H9 (cell line): Measurements from ENCODE around the gene MYO10. TPM values are rescaled to one million over a fixed set of nuclear protein-coding genes. Genes with fewer than 3 reads are reported as not detected.

ENCODE experiments used
- DNase-seq: peaks from one replicate; pipeline ENCODE4 v3.0.0-alpha.2; 2017
- H2AFZ ChIP-seq: one replicate; pipeline ENCODE4 v1.6.1; 2013; ENCODE audit warnings: mild to moderate bottlenecking, low read length, control low read depth, moderate library complexity
- H2AK5ac ChIP-seq: 2 replicates; pipeline ENCODE4 v1.6.1; 2013; ENCODE audit warnings: low read length, control low read depth, mixed read lengths; ENCODE audit not compliant: insufficient read length
- H2BK120ac ChIP-seq: one replicate; pipeline ENCODE4 v1.6.1; 2013; ENCODE audit warnings: low read depth, mild to moderate bottlenecking, low read length, control low read depth, inconsistent platforms; ENCODE audit not compliant: poor library complexity, severe bottlenecking
- H2BK12ac ChIP-seq: 2 replicates; pipeline ENCODE4 v1.6.1; 2013; ENCODE audit warnings: low read length, control low read depth, mixed read lengths, low read depth; ENCODE audit not compliant: insufficient read length
- H2BK15ac ChIP-seq: 2 replicates; pipeline ENCODE4 v1.6.1; 2013; ENCODE audit warnings: low read depth, low read length, control low read depth
- H2BK20ac ChIP-seq: one replicate; pipeline ENCODE4 v1.6.1; 2013; ENCODE audit warnings: low read depth, mild to moderate bottlenecking, low read length, control low read depth, inconsistent platforms; ENCODE audit not compliant: poor library complexity, severe bottlenecking
- H2BK5ac ChIP-seq: 2 replicates; pipeline ENCODE4 v1.6.1; 2013; ENCODE audit warnings: low read length, control low read depth, mixed read lengths; ENCODE audit not compliant: insufficient read length
- H3K14ac ChIP-seq: 2 replicates; pipeline ENCODE4 v1.6.1; 2013; ENCODE audit warnings: low read length, control low read depth; ENCODE audit not compliant: insufficient read depth
- H3K18ac ChIP-seq: 2 replicates; pipeline ENCODE4 v1.6.1; 2013; ENCODE audit warnings: low read depth, mild to moderate bottlenecking, mixed read lengths, low read length, control low read depth; ENCODE audit not compliant: insufficient read length
- H3K23ac ChIP-seq: 2 replicates; pipeline ENCODE4 v1.6.1; 2013; ENCODE audit warnings: low read length, control low read depth, mixed read lengths, low read depth; ENCODE audit not compliant: insufficient read length
- H3K23me2 ChIP-seq: 2 replicates; pipeline ENCODE4 v1.6.1; 2013; ENCODE audit warnings: low read depth, mild to moderate bottlenecking, mixed read lengths, low read length, control low read depth; ENCODE audit not compliant: insufficient read length, poor library complexity, severe bottlenecking
- H3K27ac ChIP-seq: 2 replicates; pipeline ENCODE4 v1.5.1; 2013; ENCODE audit warnings: low read length, control low read depth, mixed read lengths, low read depth; ENCODE audit not compliant: insufficient read length
- H3K27me3 ChIP-seq: 2 replicates; pipeline ENCODE4 v1.6.1; 2013; ENCODE audit warnings: low read length, control low read depth, inconsistent platforms; ENCODE audit not compliant: insufficient read depth
- H3K4ac ChIP-seq: 2 replicates; pipeline ENCODE4 v1.6.1; 2013; ENCODE audit warnings: low read depth, mild to moderate bottlenecking, control low read depth, inconsistent platforms, low read length, moderate library complexity
- H3K4me1 ChIP-seq: 2 replicates; pipeline ENCODE4 v1.6.1; 2013; ENCODE audit warnings: low read length, control low read depth, inconsistent platforms; ENCODE audit not compliant: insufficient read depth
- H3K4me2 ChIP-seq: 2 replicates; pipeline ENCODE4 v1.6.1; 2013; ENCODE audit warnings: low read length, control low read depth, mixed read lengths; ENCODE audit not compliant: insufficient read length, insufficient read depth
- H3K56ac ChIP-seq: 2 replicates; pipeline ENCODE4 v1.6.1; 2013; ENCODE audit warnings: low read depth, mild to moderate bottlenecking, mixed read lengths, low read length, control low read depth; ENCODE audit not compliant: insufficient read length
- H3K79me1 ChIP-seq: 2 replicates; pipeline ENCODE4 v1.6.1; 2013; ENCODE audit warnings: low read depth, mild to moderate bottlenecking, moderate library complexity, low read length, control low read depth, inconsistent platforms; ENCODE audit not compliant: insufficient read depth, poor library complexity, severe bottlenecking
- H3K79me2 ChIP-seq: 2 replicates; pipeline ENCODE4 v1.6.1; 2013; ENCODE audit warnings: low read length, control low read depth, inconsistent platforms; ENCODE audit not compliant: insufficient read depth
- H3K9ac ChIP-seq: 2 replicates; pipeline ENCODE4 v1.6.1; 2013; ENCODE audit warnings: low read length, control low read depth, mixed read lengths; ENCODE audit not compliant: insufficient read length; ENCODE audit errors: extremely low read depth
- H3K9me3 ChIP-seq: one replicate; pipeline ENCODE4 v1.6.1; 2013; ENCODE audit warnings: low read depth, low read length, inconsistent platforms; ENCODE audit not compliant: control insufficient read depth
- H3T11ph ChIP-seq: one replicate; pipeline ENCODE4 v1.6.1; 2013; ENCODE audit warnings: mild to moderate bottlenecking, low read length, control low read depth, inconsistent platforms
- H4K20me1 ChIP-seq: one replicate; pipeline ENCODE4 v1.6.1; 2013; ENCODE audit not compliant: control insufficient read depth, insufficient read length, insufficient read depth
- H4K5ac ChIP-seq: 2 replicates; pipeline ENCODE4 v1.6.1; 2013; ENCODE audit warnings: low read depth, mild to moderate bottlenecking, mixed read lengths, low read length, control low read depth; ENCODE audit not compliant: insufficient read length
- H4K8ac ChIP-seq: replicated peaks from 2 replicates; pipeline ENCODE4 v1.6.1; 2013; ENCODE audit warnings: low read length, control low read depth, mixed read lengths, low read depth; ENCODE audit not compliant: insufficient read length
- H4K91ac ChIP-seq: 2 replicates; pipeline ENCODE4 v1.6.1; 2013; ENCODE audit warnings: low read depth, mild to moderate bottlenecking, moderate library complexity, mixed read lengths, low read length, control low read depth; ENCODE audit not compliant: insufficient read length
- H3K27ac Mint-ChIP-seq, 3 experiments: 2 replicates in 2 of 3; 3 replicates in 1 of 3; pipeline ENCODE4 v1.8.0; 2020 to 2021; ENCODE audit warnings: mixed read lengths in 3 of 3, mild to moderate bottlenecking in 1 of 3, moderate library complexity in 1 of 3
- H3K27me3 Mint-ChIP-seq: 2 replicates; pipeline ENCODE4 v1.8.0; 2021; ENCODE audit warnings: low read depth, mild to moderate bottlenecking, moderate library complexity, mixed read lengths
- H3K36me3 Mint-ChIP-seq, 3 experiments: 2 replicates in 2 of 3; 3 replicates in 1 of 3; pipeline ENCODE4 v1.8.0; 2020 to 2021; ENCODE audit warnings: low read depth in 3 of 3, mixed read lengths in 3 of 3; ENCODE audit not compliant: insufficient read depth in 1 of 3
- H3K4me1 Mint-ChIP-seq, 2 experiments: 2 replicates each; pipeline ENCODE4 v1.8.0; 2020; ENCODE audit warnings: mixed read lengths in 2 of 2
- H3K4me3 Mint-ChIP-seq, 2 experiments: 2 replicates in 1 of 2; 3 replicates in 1 of 2; pipeline ENCODE4 v1.8.0; 2020 to 2021; ENCODE audit warnings: mild to moderate bottlenecking in 2 of 2, mixed read lengths in 2 of 2, moderate library complexity in 1 of 2
- H3K9me3 Mint-ChIP-seq, 2 experiments: 2 replicates in 1 of 2; 3 replicates in 1 of 2; pipeline ENCODE4 v1.8.0; 2020; ENCODE audit warnings: mild to moderate bottlenecking in 2 of 2, mixed read lengths in 2 of 2, moderate library complexity in 1 of 2
- WGBS: extraction: QIAGEN DNeasy Blood & Tissue Kit; methylation state at CpG from one replicate; pipeline ENCODE4 v1.1.7; 2013; ENCODE audit warnings: missing lambda C conversion rate, low lambda C conversion rate, mixed read lengths; ENCODE audit not compliant: insufficient read length; ENCODE audit errors: extremely low coverage; 5-methylcytosine and 5-hydroxymethylcytosine counted together
- total RNA-seq: library from RNA; stranded (reverse); gene quantifications from 2 replicates; pipeline ENCODE4 v1.2.1, GENCODE V29; 2021
- TF ChIP-seq, protein P1 (sequence below): fragments of 200-600 bp; sonication (generic); conservative IDR thresholded peaks from 3 replicates; pipeline ENCODE4 v1.8.0; 2021; ENCODE audit warnings: antibody characterized with exemption, mild to moderate bottlenecking

The MYO10 gene
- total RNA-seq, 1 experiment from 2014 or later, result 127 TPM

DNA sequence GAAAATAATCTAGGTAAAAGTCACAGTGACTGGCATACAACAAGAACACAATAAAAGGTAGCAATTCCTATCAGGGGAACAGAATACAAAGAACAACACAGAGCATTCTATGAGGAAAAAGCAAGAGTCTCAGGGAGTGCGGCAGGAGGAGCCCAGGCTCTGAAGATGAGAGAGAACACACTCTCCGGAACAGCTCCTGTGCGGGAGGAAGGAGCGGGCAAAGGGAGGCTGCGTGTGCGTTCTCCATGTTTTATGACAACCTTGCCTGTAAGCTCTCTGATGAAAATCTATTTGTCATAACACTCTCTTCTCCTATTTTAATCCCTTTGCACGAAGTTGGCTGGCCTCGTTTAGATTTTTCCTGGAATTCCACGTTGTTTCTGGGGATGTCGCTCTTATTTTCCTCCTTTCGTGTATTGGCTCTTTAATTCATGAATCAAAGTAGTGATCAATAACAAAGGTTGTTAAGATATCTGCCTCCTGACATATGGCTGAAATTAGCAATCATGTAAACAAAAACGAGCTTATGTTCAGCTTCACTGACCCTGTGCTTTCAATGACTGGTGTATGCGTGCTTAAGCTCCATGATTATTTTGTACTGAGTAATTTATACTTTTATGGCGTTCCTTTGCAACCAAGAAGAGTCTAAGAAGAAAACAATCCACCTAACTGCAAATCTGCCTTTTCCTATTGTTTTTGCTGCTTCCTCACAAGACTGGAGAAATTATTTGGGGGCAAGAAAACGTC, 109.5 kb downstream of the MYO10 start:
- Histone ChIP-seq H2AK5ac (no peak overlapping the region), H4K8ac (no peak overlapping the region), H3K4me2 (no peak overlapping the region), H3K79me1 (no peaks in the 10 kb centered on the region), H2BK12ac (no peak overlapping the region), H3K9ac (no peak overlapping the region), H3K18ac (no peak overlapping the region), H3K27ac (no peak overlapping the region), H3K4me1 (no peaks in the 10 kb centered on the region), H3K14ac (no peak overlapping the region), H3K56ac (no peak overlapping the region), H2BK120ac (no peak overlapping the region), H2AFZ (no peak overlapping the region), H4K20me1 (no peaks in the 10 kb centered on the region), H2BK5ac (no peak overlapping the region), H3K4ac (no peak overlapping the region), H3K23me2 (no peaks in the 10 kb centered on the region), H2BK20ac (no peak overlapping the region), H3K23ac (no peak overlapping the region), H3K27me3 (no peaks in the 10 kb centered on the region), H3K9me3 (no peaks in the 10 kb centered on the region), H4K91ac (no peak overlapping the region), H2BK15ac (no peak overlapping the region), H3T11ph (no peak overlapping the region), H3K79me2 (peaks cover 1% of the 10 kb centered on the region; the same call in 1 of the 2 replicates), H4K5ac (no peak overlapping the region)
- peaks cover 0 to 6% of the 10 kb centered on the region in 2 experiments; a peak in 2 of 4 replicates for H3K4me1 Mint-ChIP-seq
- no peak for DNase-seq
- H3K27ac Mint-ChIP-seq, result no peak overlapping the region
- TF ChIP-seq, protein P1, sequence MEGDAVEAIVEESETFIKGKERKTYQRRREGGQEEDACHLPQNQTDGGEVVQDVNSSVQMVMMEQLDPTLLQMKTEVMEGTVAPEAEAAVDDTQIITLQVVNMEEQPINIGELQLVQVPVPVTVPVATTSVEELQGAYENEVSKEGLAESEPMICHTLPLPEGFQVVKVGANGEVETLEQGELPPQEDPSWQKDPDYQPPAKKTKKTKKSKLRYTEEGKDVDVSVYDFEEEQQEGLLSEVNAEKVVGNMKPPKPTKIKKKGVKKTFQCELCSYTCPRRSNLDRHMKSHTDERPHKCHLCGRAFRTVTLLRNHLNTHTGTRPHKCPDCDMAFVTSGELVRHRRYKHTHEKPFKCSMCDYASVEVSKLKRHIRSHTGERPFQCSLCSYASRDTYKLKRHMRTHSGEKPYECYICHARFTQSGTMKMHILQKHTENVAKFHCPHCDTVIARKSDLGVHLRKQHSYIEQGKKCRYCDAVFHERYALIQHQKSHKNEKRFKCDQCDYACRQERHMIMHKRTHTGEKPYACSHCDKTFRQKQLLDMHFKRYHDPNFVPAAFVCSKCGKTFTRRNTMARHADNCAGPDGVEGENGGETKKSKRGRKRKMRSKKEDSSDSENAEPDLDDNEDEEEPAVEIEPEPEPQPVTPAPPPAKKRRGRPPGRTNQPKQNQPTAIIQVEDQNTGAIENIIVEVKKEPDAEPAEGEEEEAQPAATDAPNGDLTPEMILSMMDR, result no peak
- WGBS, result no CpG with 5 or more reads among the region's 15 CpGs
- no peak overlapping the region for H3K4me3 Mint-ChIP-seq
- peaks cover 0 to 3% of the 10 kb centered on the region in 2 experiments; a peak in 1 of 5 replicates for H3K9me3 Mint-ChIP-seq
- no peaks in the 10 kb centered on the region for H3K27me3 Mint-ChIP-seq
- H3K36me3 Mint-ChIP-seq, result no peaks in the 10 kb centered on the region
